IMR-90 (cell line): Measurements from ENCODE around the gene RNF14. TPM values are rescaled to one million over a fixed set of nuclear protein-coding genes. Genes with fewer than 3 reads are reported as not detected.

Experiments used
- ATAC-seq: fragments of 200-7000 bp; cut with Tn5 transposase; 2 replicates; pipeline ENCODE4 v1.9.1; 2020; ENCODE audit warnings: low read depth, mild to moderate bottlenecking, moderate library complexity
- BruUV-seq: library from RNA; stranded (reverse); fragments of 400-500 nt; replicated peaks from 2 replicates; lab custom pipeline; 2021; lab: Mats Ljungman, UMichigan
- CTCF ChIA-PET: fragments of 300-600 bp; formaldehyde crosslinking; extraction: SDS; loops from one replicate; lab custom pipeline; 2021; ENCODE audit warnings: antibody characterized with exemption; lab: Yijun Ruan, JAX
- POLR2A ChIA-PET: fragments of 300-600 bp; sonication (Branson Sonifier 250); formaldehyde crosslinking; loops from one replicate; lab custom pipeline; 2022; ENCODE audit warnings: antibody characterized with exemption; ENCODE audit not compliant: unreplicated experiment; lab: Charles Lee
- DNase-seq: peaks from one replicate; pipeline ENCODE4 v3.0.0; 2013
- H2AFZ ChIP-seq: replicated peaks from 2 replicates; pipeline ENCODE3; 2013; ENCODE audit warnings: low read length, mild to moderate bottlenecking; ENCODE audit not compliant: poor library complexity
- H2AK5ac ChIP-seq: 2 replicates; pipeline ENCODE4 v1.6.1; 2013; ENCODE audit warnings: low read depth, low read length, inconsistent platforms
- H2AK9ac ChIP-seq: replicated peaks from 2 replicates; pipeline ENCODE3; 2013; ENCODE audit warnings: mild to moderate bottlenecking, low read depth, low read length, moderate library complexity; ENCODE audit not compliant: poor library complexity
- H2BK120ac ChIP-seq: 2 replicates; pipeline ENCODE4 v1.6.1; 2013; ENCODE audit warnings: low read depth, low read length, inconsistent platforms
- H2BK15ac ChIP-seq: 3 replicates; pipeline ENCODE4 v1.6.1; 2013; ENCODE audit warnings: low read depth, low read length, inconsistent platforms
- H2BK20ac ChIP-seq: 2 replicates; pipeline ENCODE4 v1.6.1; 2013; ENCODE audit warnings: low read depth, mild to moderate bottlenecking, inconsistent platforms, low read length, moderate library complexity
- H2BK5ac ChIP-seq: 2 replicates; pipeline ENCODE4 v1.6.1; 2013; ENCODE audit warnings: mild to moderate bottlenecking, low read depth, low read length, inconsistent platforms; ENCODE audit not compliant: poor library complexity, severe bottlenecking
- H3K14ac ChIP-seq: replicated peaks from 2 replicates; pipeline ENCODE4 v1.6.1; 2013; ENCODE audit warnings: low read depth, low read length, inconsistent platforms
- H3K18ac ChIP-seq: 2 replicates; pipeline ENCODE4 v1.6.1; 2013; ENCODE audit warnings: low read depth, low read length, control low read depth
- H3K23ac ChIP-seq: 2 replicates; pipeline ENCODE4 v1.6.1; 2013; ENCODE audit warnings: low read depth, low read length, inconsistent platforms
- H3K27ac ChIP-seq: 2 replicates; pipeline ENCODE4 v1.5.1; 2013; ENCODE audit warnings: mild to moderate bottlenecking, control low read depth, low read length; ENCODE audit not compliant: insufficient read depth
- H3K27me3 ChIP-seq: 2 replicates; pipeline ENCODE4 v1.6.1; 2013; ENCODE audit warnings: low read length; ENCODE audit not compliant: control insufficient read depth, insufficient read depth
- H3K36me3 ChIP-seq: 2 replicates; pipeline ENCODE4 v1.6.1; 2013; ENCODE audit warnings: low read length, mixed read lengths; ENCODE audit not compliant: control insufficient read depth, insufficient read depth
- H3K4ac ChIP-seq: 2 replicates; pipeline ENCODE4 v1.6.1; 2013; ENCODE audit warnings: low read depth, low read length, inconsistent platforms
- H3K4me1 ChIP-seq: 2 replicates; pipeline ENCODE4 v1.6.1; 2013; ENCODE audit warnings: low read length, mixed read lengths; ENCODE audit not compliant: control insufficient read depth, insufficient read depth
- H3K4me2 ChIP-seq: 2 replicates; pipeline ENCODE4 v1.6.1; 2013; ENCODE audit warnings: low read depth, mild to moderate bottlenecking, control low read depth, low read length, moderate library complexity
- H3K4me3 ChIP-seq: 2 replicates; pipeline ENCODE4 v1.5.1; 2013; ENCODE audit warnings: low read depth, mild to moderate bottlenecking, control low read depth, low read length, moderate library complexity; ENCODE audit not compliant: insufficient read depth
- H3K56ac ChIP-seq: 2 replicates; pipeline ENCODE4 v1.6.1; 2013; ENCODE audit warnings: low read length, inconsistent platforms; ENCODE audit not compliant: insufficient read depth; ENCODE audit errors: extremely low read depth
- H3K79me1 ChIP-seq, 2 experiments: 2 replicates each; pipeline ENCODE4 v1.6.1; 2013; ENCODE audit warnings: low read length in 2 of 2, inconsistent platforms in 1 of 2, low read depth in 1 of 2
- H3K9ac ChIP-seq: 2 replicates; pipeline ENCODE4 v1.6.1; 2013; ENCODE audit warnings: low read depth, low read length, control low read depth
- H3K9me1 ChIP-seq: 2 replicates; pipeline ENCODE4 v1.6.1; 2013; ENCODE audit warnings: low read length, inconsistent platforms; ENCODE audit not compliant: insufficient read depth
- H3K9me3 ChIP-seq: 2 replicates; pipeline ENCODE4 v1.6.1; 2013; ENCODE audit warnings: low read length; ENCODE audit not compliant: control insufficient read depth, insufficient read depth
- H4K20me1 ChIP-seq: 2 replicates; pipeline ENCODE4 v1.6.1; 2013; ENCODE audit warnings: low read length, inconsistent platforms; ENCODE audit not compliant: insufficient read depth
- H4K5ac ChIP-seq: 2 replicates; pipeline ENCODE4 v1.6.1; 2013; ENCODE audit warnings: mild to moderate bottlenecking, low read depth, low read length, control low read depth
- H4K8ac ChIP-seq, 2 experiments: 2 replicates each; pipeline ENCODE4 v1.6.1; 2013; ENCODE audit warnings: low read depth in 2 of 2, low read length in 2 of 2, control low read depth in 1 of 2, inconsistent platforms in 1 of 2
- H4K91ac ChIP-seq: 2 replicates; pipeline ENCODE4 v1.6.1; 2013; ENCODE audit warnings: low read depth, low read length, inconsistent platforms; ENCODE audit not compliant: insufficient read depth
- BHLHE40 ChIP-seq: fragments of 150-350 bp; IDR thresholded peaks from 2 replicates; pipeline ENCODE4 v1.6.1; 2016; ENCODE audit warnings: mild to moderate bottlenecking, low read depth, low read length
- CEBPB ChIP-seq: IDR thresholded peaks from 2 replicates; pipeline ENCODE4 v1.6.1; 2012; ENCODE audit warnings: low read depth, low read length, improper control_type of control experiment
- CHD1 ChIP-seq: IDR thresholded peaks from 2 replicates; pipeline ENCODE4 v1.6.1; 2012; ENCODE audit warnings: low read depth, low read length, improper control_type of control experiment
- ELK1 ChIP-seq: fragments of 150-350 bp; IDR thresholded peaks from 2 replicates; pipeline ENCODE4 v1.6.1; 2016; ENCODE audit warnings: low read depth, mild to moderate bottlenecking, low read length, moderate library complexity, borderline replicate concordance
- FOS ChIP-seq: fragments of 150-350 bp; IDR thresholded peaks from 2 replicates; pipeline ENCODE4 v1.6.1; 2016; ENCODE audit warnings: low read depth, low read length
- MAFK ChIP-seq: IDR thresholded peaks from 2 replicates; pipeline ENCODE4 v1.6.1; 2012; ENCODE audit warnings: low read depth, low read length, improper control_type of control experiment
- MAZ ChIP-seq: IDR thresholded peaks from 2 replicates; pipeline ENCODE4 v1.6.1; 2012; ENCODE audit warnings: low read depth, mild to moderate bottlenecking, low read length, improper control_type of control experiment, moderate library complexity, borderline replicate concordance
- MXI1 ChIP-seq: IDR thresholded peaks from 2 replicates; pipeline ENCODE4 v1.6.1; 2012; ENCODE audit warnings: low read depth, mild to moderate bottlenecking, low read length, moderate library complexity, borderline replicate concordance
- NFE2L2 ChIP-seq: fragments of 150-350 bp; IDR thresholded peaks from 2 replicates; pipeline ENCODE4 v1.6.1; 2016; ENCODE audit warnings: low read depth, mild to moderate bottlenecking, low read length
- POLR2A ChIP-seq: IDR thresholded peaks from 2 replicates; pipeline ENCODE4 v1.6.1; 2012; ENCODE audit warnings: mild to moderate bottlenecking, low read depth, low read length
- RAD21 ChIP-seq: IDR thresholded peaks from 2 replicates; pipeline ENCODE4 v1.6.1; 2012; ENCODE audit warnings: low read length, improper control_type of control experiment
- RCOR1 ChIP-seq: IDR thresholded peaks from 2 replicates; pipeline ENCODE4 v1.6.1; 2012; ENCODE audit warnings: mild to moderate bottlenecking, low read length, improper control_type of control experiment; ENCODE audit not compliant: insufficient replicate concordance
- SMC3 ChIP-seq: fragments of 150-350 bp; IDR thresholded peaks from 2 replicates; pipeline ENCODE4 v1.6.1; 2016; ENCODE audit warnings: low read depth, mild to moderate bottlenecking, antibody characterized with exemption, low read length, moderate library complexity
- USF2 ChIP-seq: fragments of 150-350 bp; IDR thresholded peaks from 2 replicates; pipeline ENCODE4 v1.6.1; 2017; ENCODE audit warnings: mild to moderate bottlenecking, antibody characterized with exemption, low read length, low read depth
- WGBS, 2 experiments: methylation state at CpG; one replicate each; pipeline versions ENCODE4 v1.1.5 to v1.1.7; 2013; ENCODE audit warnings: missing lambda C conversion rate in 2 of 2; ENCODE audit not compliant: insufficient read length in 1 of 2; ENCODE audit errors: extremely low coverage in 2 of 2; 5-methylcytosine and 5-hydroxymethylcytosine counted together
- dilution Hi-C: fragments of 300-500 bp; cut with HindIII; formaldehyde crosslinking; loops from one replicate; pipeline ENCODE4 v1.14.3; 2018; ENCODE audit warnings: low sequenced_read_pairs; ENCODE audit not compliant: unreplicated experiment
- in situ Hi-C: fragments of 300-500 bp; cut with MboI; formaldehyde crosslinking; loops from 3 replicates; pipeline ENCODE4 v1.14.3; 2019; ENCODE audit warnings: low sequenced_read_pairs, inconsistent platforms, mixed read lengths
- intact Hi-C: fragments of 100-400 bp; cut with micrococcal nuclease; formaldehyde crosslinking; loops from 2 replicates; pipeline ENCODE4 v1.10.0; 2022
- polyA plus RNA-seq, 3 experiments: library from polyadenylated mRNA; depleted of rRNA; stranded (reverse); fragments of >200 nt; gene quantifications; 2 replicates each; pipeline ENCODE4 v1.2.3, GENCODE V29; 2012; ENCODE audit warnings: low replicate concordance in 1 of 3
- total RNA-seq: library from RNA; depleted of rRNA; stranded (reverse); fragments of >200 nt; gene quantifications from 2 replicates; pipeline ENCODE4 v1.2.3, GENCODE V29; 2012

Gene RNF14
- total and polyA plus RNA-seq, 2 of the 4 experiments (the other 2 are of a cell fraction), result 36.1 to 106 TPM

- Histone ChIP-seq H2BK120ac (no peak overlapping the region), H3K36me3 (no peaks in the 10 kb centered on the region), H4K91ac (no peak overlapping the region), H3K79me1 (no peaks in the 10 kb centered on the region), H4K5ac (no peak overlapping the region), H3K4me3 (no peak overlapping the region), H3K4me2 (no peak overlapping the region), H3K18ac (no peak overlapping the region), H3K9ac (no peak overlapping the region), H3K27me3 (peaks cover 13% of the 10 kb centered on the region), H3K4ac (no peak overlapping the region), H2AK5ac (no peak overlapping the region), H3K27ac (no peak overlapping the region), H4K20me1 (no peaks in the 10 kb centered on the region), H2AFZ (no peak overlapping the region), H2AK9ac (no peak overlapping the region), H2BK20ac (no peak overlapping the region), H4K8ac (no peak overlapping the region), H3K56ac (no peak overlapping the region), H3K4me1 (no peaks in the 10 kb centered on the region), H3K9me3 (no peaks in the 10 kb centered on the region), H2BK5ac (no peak overlapping the region), H3K9me1 (no peaks in the 10 kb centered on the region), H3K23ac (no peak overlapping the region), H2BK15ac (no peak overlapping the region), H3K14ac (no peak overlapping the region)
- in situ Hi-C loops, result no loop called here
- no CpG with 5 or more reads among the region's 4 CpGs for WGBS, 2 experiments
- ATAC-seq, result no peak
- no peak for DNase-seq
- intact Hi-C loops, result no loop called here
- CTCF ChIA-PET, result interaction anchor here (1.8 to 2.7 kb wide), 2 partner anchors 13 to 22 kb away, joined by 5 to 15 read pairs; partner anchors contain the start of gene RNF14
- dilution Hi-C loops, result no loop called here
- no peak for TF ChIP-seq MXI1
- TF ChIP-seq MAFK, result no peak
- TF ChIP-seq BHLHE40, result no peak
- no peak for TF ChIP-seq POLR2A
- no peak for TF ChIP-seq CHD1
- no peak for TF ChIP-seq FOS
- no peak for TF ChIP-seq RAD21
- TF ChIP-seq CEBPB, result no peak
- no peak for TF ChIP-seq NFE2L2
- TF ChIP-seq USF2, result no peak
- no peak for TF ChIP-seq SMC3
- TF ChIP-seq RCOR1, result no peak
- no peak for TF ChIP-seq MAZ
- TF ChIP-seq ELK1, result no peak
- BruUV-seq, result no TSS peak
- POLR2A ChIA-PET, result no interaction called here
Measured at GRCh38 chr5:141947316-141947715, 21.6 kb upstream of the RNF14 start.
